PC-3 (cell line): ENCODE data around the gene LZTFL1. TPM values are rescaled to one million over a fixed set of nuclear protein-coding genes. Genes with fewer than 3 reads are reported as not detected.

Experiments used
- ATAC-seq: fragments of 200-7000 bp; cut with Tn5 transposase; 2 replicates; pipeline ENCODE4 v1.9.1; 2020; ENCODE audit warnings: mild to moderate bottlenecking, moderate library complexity
- BruUV-seq: library from RNA; stranded (reverse); fragments of 400-500 nt; replicated peaks from 2 replicates; lab custom pipeline; 2021; lab: Mats Ljungman, UMichigan
- CTCF ChIA-PET: fragments of 300-600 bp; sonication (Branson Sonifier 250); formaldehyde crosslinking; loops from one replicate; lab custom pipeline; 2022; ENCODE audit warnings: antibody characterized with exemption; lab: Charles Lee
- POLR2A ChIA-PET: fragments of 300-600 bp; sonication (Branson Sonifier 250); formaldehyde crosslinking; loops from one replicate; lab custom pipeline; 2022; ENCODE audit warnings: antibody characterized with exemption; ENCODE audit not compliant: unreplicated experiment; lab: Charles Lee
- DNase-seq: peaks from one replicate; pipeline ENCODE4 v3.0.0-alpha.2; 2015
- H2AFZ ChIP-seq: fragments of 300-600 bp; sonication (generic); 2 replicates; pipeline ENCODE4 v1.6.0; 2016; ENCODE audit warnings: antibody characterized with exemption, low read length
- H3F3A ChIP-seq: fragments of 300-600 bp; sonication (generic); one replicate; pipeline ENCODE4 v1.6.0; 2017; ENCODE audit warnings: antibody characterized with exemption, low read length, control low read depth, mild to moderate bottlenecking; ENCODE audit not compliant: unreplicated experiment
- H3K27ac ChIP-seq: fragments of 300-600 bp; sonication (generic); 2 replicates; pipeline ENCODE4 v1.5.1; 2016; ENCODE audit warnings: mild to moderate bottlenecking, low read length
- H3K27me3 ChIP-seq: fragments of 300-600 bp; sonication (generic); 2 replicates; pipeline ENCODE4 v1.6.1; 2016; ENCODE audit warnings: low read length, mixed read lengths
- H3K36me3 ChIP-seq: fragments of 300-600 bp; sonication (generic); 2 replicates; pipeline ENCODE4 v1.6.1; 2016; ENCODE audit warnings: low read depth, mixed run types, low read length, mixed read lengths
- H3K4me1 ChIP-seq: fragments of 300-600 bp; sonication (generic); 2 replicates; pipeline ENCODE4 v1.5.1; 2016; ENCODE audit warnings: low read length; ENCODE audit not compliant: insufficient read depth
- H3K4me2 ChIP-seq: fragments of 300-600 bp; sonication (generic); 2 replicates; pipeline ENCODE4 v1.6.0; 2016; ENCODE audit warnings: low read length
- H3K4me3 ChIP-seq: fragments of 300-600 bp; sonication (generic); 2 replicates; pipeline ENCODE4 v1.5.1; 2016; ENCODE audit warnings: mild to moderate bottlenecking, low read length, mixed read lengths
- H3K79me2 ChIP-seq: fragments of 300-600 bp; sonication (generic); 2 replicates; pipeline ENCODE4 v1.6.1; 2017; ENCODE audit warnings: low read length, mixed read lengths
- H3K9ac ChIP-seq: fragments of 300-600 bp; sonication (generic); 2 replicates; pipeline ENCODE4 v1.6.0; 2016; ENCODE audit warnings: mild to moderate bottlenecking, low read length
- H3K9me2 ChIP-seq: fragments of 300-600 bp; sonication (generic); replicated peaks from 2 replicates; pipeline ENCODE4 v1.6.1; 2016; ENCODE audit warnings: mixed run types, low read length, mixed read lengths
- H3K9me3 ChIP-seq: fragments of 300-600 bp; sonication (generic); 2 replicates; pipeline ENCODE4 v1.6.1; 2016; ENCODE audit warnings: low read length, mixed read lengths
- H4K20me1 ChIP-seq: fragments of 300-600 bp; sonication (generic); 2 replicates; pipeline ENCODE4 v1.6.1; 2016; ENCODE audit warnings: low read length, mixed read lengths
- EZH2 ChIP-seq: fragments of 300-600 bp; sonication (generic); IDR thresholded peaks from one replicate; pipeline ENCODE4 v1.6.1; 2017; ENCODE audit warnings: antibody characterized with exemption, mild to moderate bottlenecking, low read length; ENCODE audit not compliant: unreplicated experiment
- EZH2phosphoT487 ChIP-seq: fragments of 300-600 bp; sonication (generic); IDR thresholded peaks from 2 replicates; pipeline ENCODE4 v1.6.1; 2018; ENCODE audit warnings: mild to moderate bottlenecking, antibody characterized with exemption, low read length, borderline replicate concordance
- intact Hi-C: fragments of 100-400 bp; cut with micrococcal nuclease; formaldehyde crosslinking; loops from 2 replicates; pipeline ENCODE4 v1.9.0; 2023
- total RNA-seq: library from RNA; depleted of rRNA; stranded (reverse); fragments of >200 nt; gene quantifications from 2 replicates; pipeline ENCODE4 v1.2.3, GENCODE V29; 2014
- TF ChIP-seq, protein P1 (sequence below): fragments of 300-600 bp; sonication (generic); conservative IDR thresholded peaks from 2 replicates; pipeline ENCODE4 v1.5.1; 2017; ENCODE audit warnings: antibody characterized with exemption, low read depth, mild to moderate bottlenecking, low read length

Gene LZTFL1
- total RNA-seq, 1 experiment from 2014 or later, result 14.2 TPM

GRCh38 chr3:45881078-45882022 lies 39.4 kb upstream of the LZTFL1 start:
- Histone ChIP-seq H3K4me3 (no peak overlapping the region), H3K9me2 (no peaks in the 10 kb centered on the region), H4K20me1 (no peaks in the 10 kb centered on the region), H3K27ac (peak overlapping the region; percentile 72), H3K9ac (peak overlapping the region; percentile 13; the same call in 1 of the 2 replicates), H3K9me3 (no peaks in the 10 kb centered on the region), H2AFZ (no peak overlapping the region), H3F3A (peaks cover 4% of the 10 kb centered on the region), H3K27me3 (no peaks in the 10 kb centered on the region), H3K4me1 (peaks cover 21% of the 10 kb centered on the region), H3K36me3 (no peaks in the 10 kb centered on the region), H3K4me2 (peak overlapping the region; percentile 50), H3K79me2 (no peaks in the 10 kb centered on the region)
- CTCF ChIA-PET, result interaction anchor here (0.5 kb wide), 2 partner anchors 9 to 195 kb away, joined by 4 to 6 read pairs; no protein-coding TSS in a partner anchor
- DNase-seq, result peak; percentile 88
- ATAC-seq, result peak; percentile 93
- POLR2A ChIA-PET, result interaction anchor here (0.6 kb wide), 1 partner anchor 13 kb away, joined by 5 read pairs; no protein-coding TSS in a partner anchor
- intact Hi-C loops, result loop anchor here (5.0 kb wide), 1 partner anchor 39 kb away; the partner anchor contains the start of gene LZTFL1
- TF ChIP-seq, protein P1, sequence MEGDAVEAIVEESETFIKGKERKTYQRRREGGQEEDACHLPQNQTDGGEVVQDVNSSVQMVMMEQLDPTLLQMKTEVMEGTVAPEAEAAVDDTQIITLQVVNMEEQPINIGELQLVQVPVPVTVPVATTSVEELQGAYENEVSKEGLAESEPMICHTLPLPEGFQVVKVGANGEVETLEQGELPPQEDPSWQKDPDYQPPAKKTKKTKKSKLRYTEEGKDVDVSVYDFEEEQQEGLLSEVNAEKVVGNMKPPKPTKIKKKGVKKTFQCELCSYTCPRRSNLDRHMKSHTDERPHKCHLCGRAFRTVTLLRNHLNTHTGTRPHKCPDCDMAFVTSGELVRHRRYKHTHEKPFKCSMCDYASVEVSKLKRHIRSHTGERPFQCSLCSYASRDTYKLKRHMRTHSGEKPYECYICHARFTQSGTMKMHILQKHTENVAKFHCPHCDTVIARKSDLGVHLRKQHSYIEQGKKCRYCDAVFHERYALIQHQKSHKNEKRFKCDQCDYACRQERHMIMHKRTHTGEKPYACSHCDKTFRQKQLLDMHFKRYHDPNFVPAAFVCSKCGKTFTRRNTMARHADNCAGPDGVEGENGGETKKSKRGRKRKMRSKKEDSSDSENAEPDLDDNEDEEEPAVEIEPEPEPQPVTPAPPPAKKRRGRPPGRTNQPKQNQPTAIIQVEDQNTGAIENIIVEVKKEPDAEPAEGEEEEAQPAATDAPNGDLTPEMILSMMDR, result no peak
- TF ChIP-seq EZH2phosphoT487, result no peak
- TF ChIP-seq EZH2, result no peak
- no TSS peak for BruUV-seq

DNA sequence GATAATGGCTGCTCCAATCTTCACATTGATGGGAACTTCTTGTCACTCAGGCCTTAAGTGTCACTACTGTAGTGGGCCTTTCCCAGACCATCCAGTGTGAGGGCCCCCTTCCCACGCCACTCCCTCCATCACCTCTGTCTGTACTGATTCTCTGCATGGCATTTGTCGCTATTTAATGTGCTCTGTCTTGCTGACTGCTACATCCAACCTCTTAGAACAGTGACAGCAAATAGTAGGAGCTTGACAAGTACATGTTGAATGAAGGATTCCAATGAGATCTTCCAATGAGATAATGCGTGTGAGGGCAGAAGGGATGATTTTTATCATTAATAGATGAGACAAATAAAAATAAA lies 38.8 kb upstream of the LZTFL1 start:
- Histone ChIP-seq H3K4me2 (peak overlapping the region; percentile 54), H3F3A (peaks cover 4% of the 10 kb centered on the region), H3K4me1 (peaks cover 21% of the 10 kb centered on the region), H3K4me3 (no peak overlapping the region), H3K9ac (peak overlapping the region; percentile 18; the same call in 1 of the 2 replicates), H3K9me2 (no peaks in the 10 kb centered on the region), H3K79me2 (no peaks in the 10 kb centered on the region), H3K36me3 (no peaks in the 10 kb centered on the region), H2AFZ (no peak overlapping the region), H3K9me3 (no peaks in the 10 kb centered on the region), H4K20me1 (no peaks in the 10 kb centered on the region), H3K27ac (peak overlapping the region; percentile 72), H3K27me3 (no peaks in the 10 kb centered on the region)
- no peak for DNase-seq
- BruUV-seq, result no TSS peak
- CTCF ChIA-PET, result no interaction called here
- POLR2A ChIA-PET, result no interaction called here
- ATAC-seq, result no peak
- TF ChIP-seq EZH2phosphoT487, result no peak
- TF ChIP-seq, protein P1, result no peak
- TF ChIP-seq EZH2, result no peak
- intact Hi-C loops, result loop anchor here (5.0 kb wide), 1 partner anchor 38 kb away; the partner anchor contains the start of gene LZTFL1
